ENCODE results near the gene PRUNE2. TPM values are rescaled to one million over a fixed set of nuclear protein-coding genes. Genes with fewer than 3 reads are reported as not detected.
"Not testable (repeated sequence)": the region's sequence is repeated elsewhere in the genome, so short reads cannot be mapped to it uniquely, and the experiment has no call there.

The PRUNE2 gene
- total RNA-seq, 1 experiment from 2014 or later, result not detected

DNA sequence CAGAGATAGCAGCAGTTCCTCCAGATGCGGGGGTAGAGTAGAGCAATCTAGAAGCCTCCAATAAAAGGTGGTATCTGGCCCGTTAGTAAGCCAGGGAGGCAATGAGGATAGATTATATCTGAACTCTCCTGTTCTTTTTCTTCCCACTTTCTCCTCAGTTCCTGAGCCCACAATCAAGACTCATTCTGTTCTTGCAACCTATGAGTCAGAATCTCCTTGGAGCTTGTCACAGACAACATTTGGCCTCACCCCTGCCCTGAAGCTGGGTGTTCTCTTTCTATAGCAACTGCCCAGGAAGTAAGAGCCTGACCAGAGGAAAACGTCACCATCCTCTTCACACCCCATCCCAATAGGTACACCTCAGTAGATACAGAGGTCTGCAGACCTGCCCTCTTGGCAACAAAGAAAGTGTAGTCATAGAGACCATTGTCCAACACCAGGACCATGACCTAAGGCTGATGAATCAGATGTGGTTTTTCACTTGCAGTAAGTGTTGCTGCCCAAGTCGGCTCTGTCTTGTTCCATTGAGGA lies 218.0 kb downstream of the PRUNE2 start:
- in situ Hi-C loops (cut with HindIII; ENCODE audit: low sequenced_read_pairs), result no loop called here
- DNase-seq (ENCODE audit: low spot score), result peak; percentile 45

DNA sequence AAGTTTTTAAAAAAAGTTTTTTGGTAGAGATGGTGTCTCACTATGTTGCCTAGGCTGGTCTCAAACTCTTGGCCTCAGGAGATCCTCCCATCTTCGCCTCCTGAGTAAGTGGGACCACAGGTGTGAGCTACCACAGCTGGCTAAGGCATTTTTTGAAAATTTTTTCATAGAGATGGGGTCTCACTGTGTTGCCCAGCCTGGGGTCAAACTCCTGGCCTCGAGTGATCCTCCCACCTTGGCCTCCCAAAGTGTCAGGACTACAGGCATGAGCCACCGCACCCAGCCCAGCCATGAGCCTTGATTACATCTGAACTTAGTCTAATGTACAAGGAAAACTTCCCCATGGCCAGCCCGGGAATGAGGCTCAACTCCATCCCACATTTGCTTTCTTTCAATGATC lies 219.2 kb downstream of the PRUNE2 start:
- DNase-seq (ENCODE audit: low spot score), result no peak
- in situ Hi-C loops (cut with HindIII; ENCODE audit: low sequenced_read_pairs), result no loop called here

DNA sequence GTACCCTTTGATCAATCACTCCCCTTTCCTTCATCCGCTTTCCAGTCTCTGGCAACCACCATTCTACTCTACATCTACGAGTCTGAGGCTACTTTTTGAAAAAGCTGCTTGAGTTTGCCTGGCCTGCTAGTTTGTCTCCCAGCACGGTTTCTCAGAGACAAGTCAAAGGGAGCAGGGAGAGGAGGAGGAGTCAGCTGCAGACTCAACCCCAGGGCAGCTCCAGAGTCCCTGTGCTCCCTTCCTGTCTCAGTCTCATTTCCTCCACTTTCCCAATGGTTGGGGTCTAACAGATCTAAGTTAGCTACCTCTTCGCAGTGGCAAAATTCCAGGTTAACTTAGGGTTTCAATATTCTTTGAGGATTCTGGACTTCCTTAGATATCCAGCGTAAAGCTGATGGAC lies 221.7 kb downstream of the PRUNE2 start:
- DNase-seq (ENCODE audit: low spot score), result no peak
- in situ Hi-C loops (cut with HindIII; ENCODE audit: low sequenced_read_pairs), result no loop called here

DNA sequence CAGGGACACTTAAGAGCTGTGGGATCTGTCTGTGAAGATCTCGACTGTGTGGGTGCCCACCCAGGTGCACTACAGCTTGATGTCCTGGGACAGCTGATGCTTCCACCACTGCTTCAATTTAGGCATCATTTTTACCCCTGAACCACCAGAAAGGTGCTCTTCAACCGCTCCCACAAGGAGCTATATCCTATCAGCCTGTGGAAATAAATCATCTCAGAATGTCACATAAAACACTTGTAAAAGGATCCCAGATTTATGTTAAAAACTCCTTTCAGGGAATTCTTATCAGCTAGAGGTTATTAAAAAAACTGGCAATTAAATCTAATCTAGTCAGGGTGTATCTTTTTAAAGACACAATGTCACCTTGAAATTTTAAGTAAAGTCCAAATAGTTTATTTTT lies 224.4 kb downstream of the PRUNE2 start:
- no peak for DNase-seq (ENCODE audit: low spot score)
- in situ Hi-C loops (cut with HindIII; ENCODE audit: low sequenced_read_pairs), result no loop called here

- in situ Hi-C loops (cut with HindIII; ENCODE audit: low sequenced_read_pairs), result no loop called here
- DNase-seq (ENCODE audit: low spot score), result no peak
Observed at GRCh38 chr9:76680716-76681425, 225.0 kb downstream of the PRUNE2 start.

DNA sequence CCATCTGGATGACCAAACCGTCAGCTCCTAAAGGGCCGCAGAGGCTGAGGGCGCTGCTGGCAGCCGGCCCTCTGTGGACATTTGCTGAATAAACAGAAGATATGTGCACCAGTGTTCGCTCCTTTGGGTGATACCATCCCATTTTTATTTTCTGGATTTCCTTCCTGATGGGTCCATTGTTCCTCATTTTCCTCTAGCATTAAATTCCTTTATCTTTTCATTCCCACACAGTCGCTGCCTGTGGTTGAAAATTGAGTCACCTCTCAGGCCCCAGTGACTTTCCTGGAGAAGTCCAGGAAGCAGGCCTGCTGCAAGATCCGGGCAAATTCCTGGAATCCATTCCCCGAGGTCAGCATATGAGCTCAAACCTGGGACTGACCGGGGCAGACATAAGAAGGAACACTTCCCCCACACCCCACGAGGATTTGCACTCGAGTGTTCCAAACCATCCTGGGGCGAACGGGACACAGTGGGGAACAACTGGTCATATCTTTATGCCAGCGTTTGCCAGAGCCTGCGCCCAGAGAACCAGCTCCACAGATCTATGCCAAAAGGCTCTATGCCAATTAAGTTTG lies 228.3 kb downstream of the PRUNE2 start:
- in situ Hi-C loops (cut with HindIII; ENCODE audit: low sequenced_read_pairs), result no loop called here
- DNase-seq (ENCODE audit: low spot score), result peak; percentile 80

- no peak for DNase-seq (ENCODE audit: low spot score)
- in situ Hi-C loops (cut with HindIII; ENCODE audit: low sequenced_read_pairs), result no loop called here
Observed at GRCh38 chr9:76676857-76677256, 229.1 kb downstream of the PRUNE2 start.

- in situ Hi-C loops (cut with HindIII; ENCODE audit: low sequenced_read_pairs), result no loop called here
- DNase-seq (ENCODE audit: low spot score), result no peak
Observed at GRCh38 chr9:76667521-76667957, 238.4 kb downstream of the PRUNE2 start.

GRCh38 chr9:76665966-76666365 lies 239.9 kb downstream of the PRUNE2 start:
- DNase-seq (ENCODE audit: low spot score), result peak; percentile 83
- in situ Hi-C loops (cut with HindIII; ENCODE audit: low sequenced_read_pairs), result not testable (repeated sequence)

DNA sequence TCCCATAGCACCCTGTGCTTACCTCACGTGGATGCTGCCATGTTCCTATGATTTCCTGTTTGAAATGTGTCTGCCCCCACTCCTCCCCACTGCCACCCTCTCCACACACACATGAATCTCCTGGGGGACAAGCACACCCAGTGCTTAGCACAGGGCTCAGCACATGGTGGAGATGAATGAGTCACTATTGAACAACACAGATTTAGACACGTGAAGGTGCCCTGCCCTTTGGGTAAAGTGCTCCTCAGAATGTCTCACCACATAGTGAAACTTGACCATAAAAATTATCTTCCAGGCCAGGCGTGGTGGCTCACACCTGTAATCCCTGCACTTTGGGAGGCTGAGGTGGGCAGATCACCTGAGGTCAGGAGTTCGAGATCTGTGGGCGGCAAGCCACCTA lies 240.5 kb downstream of the PRUNE2 start:
- DNase-seq (ENCODE audit: low spot score), result no peak
- in situ Hi-C loops (cut with HindIII; ENCODE audit: low sequenced_read_pairs), result no loop called here

- in situ Hi-C loops (cut with HindIII; ENCODE audit: low sequenced_read_pairs), result no loop called here
- DNase-seq (ENCODE audit: low spot score), result peak; percentile 86
Observed at GRCh38 chr9:76664120-76664519, 241.8 kb downstream of the PRUNE2 start.

GRCh38 chr9:76662476-76663281 lies 243.2 kb downstream of the PRUNE2 start:
- peak; percentile 98 for DNase-seq (ENCODE audit: low spot score)
- in situ Hi-C loops (cut with HindIII; ENCODE audit: low sequenced_read_pairs), result no loop called here

DNA sequence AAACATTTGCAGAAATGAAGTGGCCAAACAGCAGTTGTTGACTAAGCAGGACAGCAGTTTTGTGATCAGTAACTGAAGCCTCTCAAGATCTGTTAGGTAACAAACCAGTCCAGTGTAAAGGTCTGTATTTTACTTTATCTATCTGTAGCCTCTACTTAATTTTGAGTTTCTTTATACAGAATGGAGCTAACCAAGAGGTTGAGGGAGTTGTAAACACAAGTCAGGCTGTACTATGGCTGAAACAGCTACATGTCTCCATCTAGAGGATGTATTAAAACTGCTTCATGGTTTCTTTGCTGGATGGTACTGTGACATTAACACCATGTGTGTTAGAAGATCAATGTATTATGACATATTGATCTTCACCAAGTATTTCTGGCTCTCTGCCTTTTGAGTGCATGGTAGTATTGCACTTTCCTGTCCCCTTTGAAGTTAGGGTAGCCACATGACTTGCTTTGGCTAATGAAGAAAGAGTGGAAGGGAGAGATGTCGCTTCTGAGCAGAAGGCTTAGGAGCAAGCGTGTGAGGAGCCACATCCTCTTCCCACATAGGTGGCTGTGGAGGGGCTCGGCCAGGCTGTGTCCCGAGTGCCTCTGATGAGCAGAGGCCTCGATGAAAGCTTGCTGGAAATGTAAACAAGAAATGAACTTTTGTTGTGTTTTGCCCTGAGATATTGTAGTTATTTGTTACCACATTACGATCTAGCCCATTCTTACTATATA lies 247.2 kb downstream of the PRUNE2 start:
- in situ Hi-C loops (cut with HindIII; ENCODE audit: low sequenced_read_pairs), result no loop called here
- DNase-seq (ENCODE audit: low spot score), result peak; percentile 53

DNA sequence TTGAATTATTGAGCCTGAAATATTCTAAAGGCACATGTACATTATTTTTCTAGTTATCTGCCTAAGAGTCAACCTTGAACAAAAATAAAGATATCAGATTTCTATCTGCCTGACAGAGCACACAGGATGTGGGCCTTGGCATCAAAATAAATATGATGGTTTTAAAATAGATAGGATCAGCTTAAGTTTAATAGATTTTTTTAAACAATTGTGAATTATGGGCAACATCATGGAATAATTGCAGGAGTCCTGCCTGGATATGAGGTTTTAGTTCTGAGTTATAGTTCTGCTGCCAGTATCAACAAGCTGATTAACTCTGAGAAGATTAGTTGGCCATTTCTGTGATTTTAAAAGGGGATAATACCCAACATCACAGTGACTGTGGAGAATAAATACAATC lies 248.6 kb downstream of the PRUNE2 start:
- no peak for DNase-seq (ENCODE audit: low spot score)
- in situ Hi-C loops (cut with HindIII; ENCODE audit: low sequenced_read_pairs), result no loop called here

GRCh38 chr9:76655971-76656370 lies 249.9 kb downstream of the PRUNE2 start:
- in situ Hi-C loops (cut with HindIII; ENCODE audit: low sequenced_read_pairs), result no loop called here
- DNase-seq (ENCODE audit: low spot score), result no peak

DNA sequence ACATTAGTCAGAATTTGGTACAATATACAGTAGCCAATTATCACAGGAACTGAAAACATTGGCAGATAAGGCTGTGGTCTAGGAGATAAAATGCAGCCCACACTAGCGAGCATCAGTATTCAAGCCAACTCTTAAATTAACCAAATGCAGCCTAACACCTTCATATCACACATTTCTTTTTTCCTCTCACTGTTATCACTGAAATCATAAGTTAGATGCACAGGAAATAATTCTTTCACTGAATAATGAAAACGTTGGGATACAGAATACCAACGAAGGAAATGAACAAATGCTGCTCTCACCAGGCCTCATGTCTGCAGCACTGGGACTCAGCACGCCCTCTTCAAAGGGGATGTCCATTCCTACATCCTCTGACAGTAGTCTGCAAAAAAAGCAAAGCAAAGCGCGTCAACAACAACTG lies 250.8 kb downstream of the PRUNE2 start:
- in situ Hi-C loops (cut with HindIII; ENCODE audit: low sequenced_read_pairs), result no loop called here
- DNase-seq (ENCODE audit: low spot score), result peak; percentile 70

DNA sequence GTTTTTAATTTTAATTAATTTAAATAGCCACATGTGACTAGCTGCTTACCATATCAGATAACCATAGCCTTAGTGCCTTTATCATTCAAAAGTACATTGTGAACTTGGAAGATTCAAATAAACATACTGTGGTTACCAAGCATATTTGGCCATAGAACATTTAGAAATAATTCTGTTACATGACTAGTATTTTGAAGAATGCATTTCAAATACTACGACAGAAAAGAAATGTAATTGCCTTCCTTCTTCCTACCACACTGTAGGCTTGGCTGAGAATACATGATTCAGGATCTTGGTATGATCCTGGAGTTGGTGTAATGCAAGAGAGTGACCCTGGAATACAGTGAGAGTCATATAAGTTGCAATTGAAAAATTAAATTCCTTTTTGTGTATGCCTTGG lies 251.3 kb downstream of the PRUNE2 start:
- no peak for DNase-seq (ENCODE audit: low spot score)
- in situ Hi-C loops (cut with HindIII; ENCODE audit: low sequenced_read_pairs), result no loop called here

- in situ Hi-C loops (cut with HindIII; ENCODE audit: low sequenced_read_pairs), result no loop called here
- DNase-seq (ENCODE audit: low spot score), result peak; percentile 73
Observed at GRCh38 chr9:76654051-76654461, 251.9 kb downstream of the PRUNE2 start.

GRCh38 chr9:76652894-76653293 lies 253.0 kb downstream of the PRUNE2 start:
- in situ Hi-C loops (cut with HindIII; ENCODE audit: low sequenced_read_pairs), result no loop called here
- no peak for DNase-seq (ENCODE audit: low spot score)
